Fibroblast of peridontal ligament (primary cell): ENCODE measurements around the gene GKN2.
A peak's percentile ranks its signal among the peaks of the same experiment; 100 is the strongest.
"Not testable (repeated sequence)": the region's sequence is repeated elsewhere in the genome, so short reads cannot be mapped to it uniquely, and the experiment has no call there.

ENCODE experiments used
- DNase-seq: peaks from one replicate; pipeline ENCODE4 v3.0.0-alpha.2; 2010; ENCODE audit errors: extremely low read depth

GKN2 gene

DNA sequence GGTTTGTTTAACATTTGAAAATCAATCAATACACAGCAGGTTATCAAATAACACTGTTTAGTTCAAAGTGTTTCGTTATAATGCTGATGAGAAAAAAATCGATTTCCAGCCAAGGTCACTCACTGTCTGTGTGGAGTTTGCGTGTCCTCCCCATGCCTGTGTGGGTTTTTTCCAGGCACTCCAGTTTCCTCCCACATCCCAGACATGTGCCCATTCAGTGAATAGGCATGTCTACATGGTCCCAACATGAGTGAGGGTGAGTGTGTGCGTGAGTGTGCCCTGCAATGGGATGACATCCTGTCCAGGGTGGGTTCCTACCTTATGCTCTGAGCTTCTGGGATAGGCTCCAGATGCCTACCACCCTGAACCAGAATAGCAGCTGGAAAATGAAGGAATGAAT is 8.7 kb upstream of the GKN2 start:
- no peak for DNase-seq

DNA sequence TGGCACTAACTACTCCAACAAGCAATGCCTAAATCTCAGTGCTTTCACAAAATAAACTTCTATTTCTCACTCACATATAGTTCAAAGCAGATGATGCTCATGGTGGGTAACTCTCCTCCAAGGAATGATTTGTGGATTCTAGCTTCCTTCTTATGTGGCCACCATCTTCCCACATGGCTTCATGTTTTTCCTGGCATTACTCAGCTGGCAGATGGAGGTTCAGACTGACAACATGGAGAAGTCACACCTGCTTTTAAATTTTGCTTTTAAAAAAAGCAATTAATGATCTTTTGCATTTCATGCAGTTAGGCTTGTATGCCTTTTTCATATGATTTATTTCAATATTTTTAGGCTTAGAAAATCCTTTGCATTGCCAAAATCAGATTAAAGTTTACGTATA is 6.3 kb upstream of the GKN2 start:
- DNase-seq, result no peak

DNA sequence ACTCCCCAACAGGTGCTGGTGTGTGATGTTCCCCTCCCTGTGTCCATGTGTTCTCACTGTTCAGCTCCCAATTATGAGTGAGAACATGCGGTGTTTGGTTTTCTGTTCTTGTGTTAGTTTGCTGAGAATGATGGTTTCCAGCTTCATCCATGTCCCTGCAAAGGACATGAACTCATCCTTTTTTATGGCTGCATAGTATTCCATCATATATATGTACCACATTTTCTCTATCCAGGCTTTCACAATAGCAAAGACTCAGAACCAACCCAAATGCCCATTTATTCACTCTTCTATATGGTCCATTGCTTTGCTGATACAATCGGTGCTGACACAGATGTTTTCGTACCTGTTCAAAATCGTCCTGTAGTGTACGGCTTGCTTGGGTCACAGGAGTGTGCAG is 2.7 kb upstream of the GKN2 start:
- not testable (repeated sequence) for DNase-seq

DNA sequence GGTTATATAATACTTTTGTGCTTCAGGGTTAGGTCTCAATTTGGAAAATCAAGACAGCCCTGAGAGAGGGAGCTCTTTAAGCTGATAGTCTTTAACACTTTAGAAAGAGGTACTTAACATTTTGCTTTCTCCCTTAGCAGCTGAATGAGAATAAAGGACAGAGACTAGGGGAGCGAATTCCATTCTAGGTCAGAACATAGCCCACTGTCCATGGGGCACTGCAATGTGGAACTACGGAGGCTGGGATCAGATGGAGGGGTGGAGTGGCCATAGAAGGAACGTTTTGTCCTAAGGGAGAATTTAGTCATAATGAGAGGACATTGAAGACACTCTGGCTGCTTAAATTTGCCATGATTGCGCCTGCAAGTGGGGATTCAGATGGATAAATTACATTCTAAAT is 794 bp downstream of the GKN2 start:
- no peak for DNase-seq

GRCh38 chr2:68948710-68949109 is 4.0 kb downstream of the GKN2 start:
- no peak for DNase-seq

DNA sequence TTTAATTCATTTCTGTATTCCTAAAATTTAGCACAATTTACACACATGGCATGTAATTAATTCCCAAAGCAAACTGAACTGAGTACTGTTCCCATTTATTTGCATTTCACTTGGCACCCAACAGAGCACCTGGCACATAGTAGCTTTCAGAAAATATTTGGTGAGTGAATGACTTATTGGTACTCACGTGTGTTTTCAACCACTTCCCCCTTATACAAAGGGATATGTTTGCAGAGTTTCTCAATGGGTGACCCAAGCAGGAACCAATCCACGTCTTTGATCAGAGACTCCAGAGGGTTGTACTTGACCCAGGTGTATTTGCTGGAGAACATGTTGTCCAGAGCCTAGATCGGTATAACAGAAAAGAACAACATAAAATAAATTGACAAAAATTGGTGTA is 6.6 kb downstream of the GKN2 start:
- DNase-seq, result no peak

GRCh38 chr2:68943581-68944568 is 8.8 kb downstream of the GKN2 start:
- peak; percentile 74 for DNase-seq

- no peak for DNase-seq
Observed at GRCh38 chr2:68942827-68943226, 9.9 kb downstream of the GKN2 start.

GRCh38 chr2:68940369-68940768 is 12.3 kb downstream of the GKN2 start:
- DNase-seq, result no peak

GRCh38 chr2:68939962-68940361 is 12.7 kb downstream of the GKN2 start:
- no peak for DNase-seq

GRCh38 chr2:68938938-68939337 is 13.8 kb downstream of the GKN2 start:
- no peak for DNase-seq

DNA sequence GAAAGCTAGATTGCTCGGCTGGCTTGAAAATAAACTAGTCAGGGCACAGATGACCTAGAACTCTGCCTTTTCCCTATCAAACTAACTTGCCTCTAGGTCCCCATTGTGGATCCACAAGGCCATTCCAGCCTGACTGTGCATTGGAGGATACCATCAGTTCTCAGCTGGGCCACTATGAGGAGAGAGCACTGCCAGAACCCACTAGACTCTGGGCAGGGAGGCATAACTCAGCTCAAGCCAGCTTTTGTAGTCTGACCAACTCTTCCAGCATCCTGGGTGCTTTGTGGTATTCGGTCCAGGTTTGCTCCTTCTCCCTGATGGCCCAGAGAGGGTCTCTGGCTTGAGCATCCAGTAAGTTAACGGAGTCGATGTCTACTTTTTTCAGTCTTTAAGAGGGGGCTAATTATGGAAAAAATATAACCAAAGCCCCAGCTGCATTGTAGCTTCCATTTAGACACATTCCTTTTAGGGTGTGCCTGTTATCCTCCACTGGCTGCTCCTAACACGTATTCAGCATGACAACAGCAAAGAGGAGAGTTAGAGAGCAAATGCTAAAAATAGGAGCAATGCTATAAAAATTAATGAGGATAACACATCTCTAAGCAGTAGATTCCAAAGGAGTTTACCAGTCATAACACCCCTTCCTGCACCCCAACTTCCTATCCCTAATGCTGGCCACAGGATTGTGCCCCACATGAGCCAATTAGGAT is 15.2 kb downstream of the GKN2 start:
- DNase-seq, result no peak

DNA sequence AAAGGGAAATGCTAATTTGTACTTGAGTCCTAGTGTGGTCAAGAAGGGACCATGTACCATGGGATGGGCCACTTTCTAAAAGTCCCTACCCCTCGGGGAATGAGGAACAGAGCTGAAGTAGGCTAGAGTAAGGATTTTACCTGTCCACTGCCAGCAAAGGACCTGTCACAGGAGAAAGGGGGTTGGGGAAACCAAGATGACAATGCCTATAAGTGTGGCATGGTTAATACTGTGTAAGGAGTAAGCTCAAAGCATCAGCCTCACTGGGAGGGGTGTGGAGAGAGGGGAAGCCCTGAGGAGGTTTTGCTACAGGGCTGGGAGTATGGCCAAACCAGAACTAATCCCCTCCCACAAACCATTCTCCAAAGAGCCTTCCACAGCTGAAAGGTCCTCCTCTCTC is 15.8 kb downstream of the GKN2 start:
- peak; percentile 33 for DNase-seq

GRCh38 chr2:68936427-68936826 is 16.3 kb downstream of the GKN2 start:
- peak; percentile 47 for DNase-seq

- DNase-seq, result no peak
Observed at GRCh38 chr2:68935471-68935870, 17.2 kb downstream of the GKN2 start.

GRCh38 chr2:68934021-68934420 is 18.7 kb downstream of the GKN2 start:
- DNase-seq, result no peak

DNA sequence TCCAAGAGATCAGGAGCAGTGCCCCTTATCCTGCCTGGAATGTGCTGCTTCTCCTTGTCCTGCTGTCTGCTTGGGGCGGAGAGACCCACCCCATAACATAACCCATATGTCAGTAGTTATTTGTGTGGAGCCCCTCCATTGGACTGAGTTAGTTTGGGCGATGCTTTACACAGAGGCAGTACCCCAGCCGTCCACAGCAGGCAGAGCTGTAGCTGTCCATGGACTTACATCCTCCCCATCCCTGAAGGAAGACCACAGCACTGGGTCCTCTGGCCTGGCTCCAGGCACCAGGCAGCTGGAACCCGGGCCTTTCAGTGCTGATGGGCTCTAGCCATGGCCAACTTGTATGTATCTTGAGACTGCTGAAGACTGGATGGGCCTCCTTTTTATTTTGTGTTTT is 20.3 kb downstream of the GKN2 start:
- no peak for DNase-seq

DNA sequence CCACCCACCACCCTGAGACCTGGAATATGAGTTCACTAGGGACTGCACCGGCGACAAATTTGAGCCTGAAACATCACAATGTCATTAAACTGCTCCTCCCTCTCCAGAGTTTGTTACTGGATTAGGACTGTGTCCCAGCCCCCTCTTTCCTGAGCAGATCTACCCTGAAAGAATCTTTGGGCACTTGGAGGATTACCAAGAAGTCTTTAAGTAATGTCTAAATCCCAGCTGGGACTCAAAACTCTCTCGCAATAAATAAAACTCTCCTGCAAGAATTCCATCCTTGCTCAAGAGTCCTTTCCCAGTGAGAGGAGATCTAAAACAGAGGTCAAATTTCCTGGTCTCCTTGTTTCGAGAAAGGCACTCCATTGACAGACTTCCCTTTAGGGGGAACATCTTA is 20.9 kb downstream of the GKN2 start:
- DNase-seq, result peak; percentile 80

GRCh38 chr2:68931149-68931711 is 21.5 kb downstream of the GKN2 start:
- DNase-seq, result no peak

GRCh38 chr2:68926796-68927195 is 25.9 kb downstream of the GKN2 start:
- DNase-seq, result no peak

DNA sequence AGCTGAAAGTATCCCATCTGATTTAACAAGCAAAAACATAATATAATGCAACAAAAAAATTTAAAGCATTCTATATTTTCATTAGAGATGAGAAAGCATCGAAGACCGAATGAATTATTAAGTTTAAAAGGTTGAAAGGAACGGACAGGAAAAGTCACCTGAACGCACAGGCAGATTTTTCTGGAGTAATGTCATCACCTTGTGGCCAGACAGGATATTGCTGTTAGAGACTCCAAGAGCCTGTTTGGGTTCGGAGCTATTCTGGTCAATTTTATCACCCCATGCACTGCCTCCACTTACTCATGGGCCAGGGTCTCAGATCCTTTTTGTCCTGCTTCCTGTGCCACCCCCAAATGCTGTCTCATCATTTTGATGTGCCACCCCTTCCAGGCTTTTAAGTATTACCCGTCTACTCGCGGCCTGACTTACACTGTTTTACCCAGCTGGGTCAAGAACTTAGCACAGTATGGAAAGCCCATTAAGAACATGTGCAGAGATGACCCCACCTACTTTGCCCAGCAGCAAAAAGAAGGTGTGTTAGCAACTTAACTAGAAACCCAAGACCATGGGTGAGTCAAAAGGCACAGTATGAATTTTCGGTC is 27.3 kb downstream of the GKN2 start:
- peak; percentile 56 for DNase-seq

DNA sequence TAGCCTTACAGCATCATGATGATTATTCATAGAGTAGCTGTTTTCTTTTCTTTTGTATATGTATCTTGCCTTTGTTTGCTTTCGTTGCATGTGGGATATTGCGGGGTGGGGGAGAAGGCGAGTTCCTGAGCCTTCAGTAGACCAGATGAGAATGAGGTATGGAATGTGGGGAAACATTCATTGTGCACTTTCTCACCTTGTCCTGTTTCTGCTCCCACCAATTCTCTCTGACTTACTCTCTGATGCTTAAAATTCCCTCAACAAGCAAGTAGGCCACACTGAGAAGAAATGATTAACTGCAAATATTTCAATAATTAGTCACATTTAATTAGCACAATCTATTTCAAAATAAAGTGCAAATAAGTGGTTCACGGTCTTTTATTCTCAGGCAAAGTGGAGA is 31.0 kb downstream of the GKN2 start:
- no peak for DNase-seq
